Hypothalamus (tissue), 51 donors: ENCODE results near the gene CACNA1C.

Experiments used
- DNase-seq, 51 donors: peaks; one replicate each; lab custom pipeline; 2025; lab: John Stamatoyannopoulos, UW

CACNA1C gene

GRCh38 chr12:2654311-2654710 is 601.5 kb downstream of the CACNA1C start:
- no peak for DNase-seq

- no peak for DNase-seq
Measured at GRCh38 chr12:2654741-2655140, 602.0 kb downstream of the CACNA1C start.

- DNase-seq = no peak
Measured at GRCh38 chr12:2662524-2662923, 609.7 kb downstream of the CACNA1C start.

GRCh38 chr12:2664721-2665577 is 612.2 kb downstream of the CACNA1C start:
- no peak for DNase-seq

GRCh38 chr12:2666411-2666810 is 613.6 kb downstream of the CACNA1C start:
- DNase-seq = peak in 1 of 51 donors; percentile 13

- DNase-seq = no peak
Measured at GRCh38 chr12:2666846-2667245, 614.1 kb downstream of the CACNA1C start.

GRCh38 chr12:2667716-2668440 is 615.1 kb downstream of the CACNA1C start:
- no peak for DNase-seq

- no peak for DNase-seq
Measured at GRCh38 chr12:2668816-2669215, 616.0 kb downstream of the CACNA1C start.

- DNase-seq = no peak
Measured at GRCh38 chr12:2669560-2669959, 616.8 kb downstream of the CACNA1C start.

- DNase-seq = no peak
Measured at GRCh38 chr12:2672863-2673262, 620.1 kb downstream of the CACNA1C start.

- DNase-seq = no peak
Measured at GRCh38 chr12:2673966-2674810, 621.4 kb downstream of the CACNA1C start.

- DNase-seq = no peak
Measured at GRCh38 chr12:2675776-2676175, 623.0 kb downstream of the CACNA1C start.

- no peak for DNase-seq
Measured at GRCh38 chr12:2677142-2677880, 624.5 kb downstream of the CACNA1C start.

GRCh38 chr12:2678426-2678825 is 625.6 kb downstream of the CACNA1C start:
- no peak for DNase-seq

GRCh38 chr12:2679068-2679815 is 626.5 kb downstream of the CACNA1C start:
- no peak for DNase-seq

GRCh38 chr12:2679816-2680675 is 627.3 kb downstream of the CACNA1C start:
- DNase-seq = no peak

- no peak for DNase-seq
Measured at GRCh38 chr12:2680676-2681039, 627.9 kb downstream of the CACNA1C start.

GRCh38 chr12:2681450-2682205 is 628.8 kb downstream of the CACNA1C start:
- no peak for DNase-seq
